HepG2 (cell line): ENCODE data around the gene CARS1. TPM values are rescaled to one million over a fixed set of nuclear protein-coding genes. Genes with fewer than 3 reads are reported as not detected.
A peak's percentile ranks its signal among the peaks of the same experiment; 100 is the strongest.

Experiments used
- CHD4 ChIP-seq: fragments of 200-600 bp; sonication (generic); IDR thresholded peaks from 2 replicates; pipeline ENCODE4 v1.7.0; 2017; ENCODE audit warnings: mild to moderate bottlenecking, low read length, borderline replicate concordance
- DRAP1 ChIP-seq: IDR thresholded peaks from 2 replicates; pipeline ENCODE4 v1.6.1; 2016; ENCODE audit warnings: missing genetic modification reagents, missing compliant biosample characterization
- HDAC2 ChIP-seq: sonication (generic); formaldehyde crosslinking; IDR thresholded peaks from 2 replicates; pipeline ENCODE4 v1.4.0; 2020; ENCODE audit warnings: missing genetic modification reagents
- HNRNPL ChIP-seq: fragments of 200-400 bp; formaldehyde crosslinking; IDR thresholded peaks from 2 replicates; pipeline ENCODE4 v1.6.1; 2017; ENCODE audit warnings: mild to moderate bottlenecking, low read depth, low read length
- KLF6 ChIP-seq: IDR thresholded peaks from 2 replicates; pipeline ENCODE4 v1.8.0; 2016; ENCODE audit warnings: missing biosample characterization, missing genetic modification reagents
- NFE2L1 ChIP-seq: sonication (generic); formaldehyde crosslinking; IDR thresholded peaks from 2 replicates; pipeline ENCODE4 v1.4.0; 2020; ENCODE audit warnings: missing genetic modification reagents, mild to moderate bottlenecking, borderline replicate concordance
- NR2F6 ChIP-seq, 2 experiments: IDR thresholded peaks; 2 replicates each; pipeline ENCODE4 v1.6.1; 2016; ENCODE audit warnings: antibody characterized with exemption in 1 of 2, mild to moderate bottlenecking in 1 of 2
- NRL ChIP-seq: sonication (generic); formaldehyde crosslinking; IDR thresholded peaks from 2 replicates; pipeline ENCODE4 v1.5.0; 2020; ENCODE audit warnings: missing genetic modification reagents, mild to moderate bottlenecking, moderate library complexity, borderline replicate concordance
- RCOR2 ChIP-seq: IDR thresholded peaks from 2 replicates; pipeline ENCODE4 v1.6.1; 2016; ENCODE audit warnings: missing biosample characterization, missing genetic modification reagents
- SNAI1 ChIP-seq: sonication (generic); formaldehyde crosslinking; IDR thresholded peaks from 2 replicates; pipeline ENCODE4 v1.5.0; 2020; ENCODE audit warnings: mild to moderate bottlenecking, missing genetic modification reagents, borderline replicate concordance
- YY1 ChIP-seq: IDR thresholded peaks from 2 replicates; pipeline ENCODE4 v1.6.1; 2011; ENCODE audit warnings: low read length, low read depth, moderate library complexity, mild to moderate bottlenecking; ENCODE audit not compliant: insufficient read depth, insufficient replicate concordance
- ZFAT ChIP-seq: sonication (generic); formaldehyde crosslinking; conservative IDR thresholded peaks from 2 replicates; pipeline ENCODE4 v1.8.1; 2023; ENCODE audit warnings: missing genetic modification reagents, inconsistent platforms
- ZHX2 ChIP-seq, 2 experiments: sonication (generic) in 1 of 2; formaldehyde crosslinking in 1 of 2; IDR thresholded peaks; 2 replicates each; pipeline versions ENCODE4 v1.6.1 to v1.9.0; 2014 to 2022; ENCODE audit warnings: antibody characterized with exemption in 1 of 2, borderline replicate concordance in 1 of 2, inconsistent platforms in 1 of 2, low read depth in 1 of 2, missing genetic modification reagents in 1 of 2
- ZNF574 ChIP-seq: sonication (generic); formaldehyde crosslinking; IDR thresholded peaks from 2 replicates; pipeline ENCODE4 v1.4.0; 2020; ENCODE audit warnings: missing genetic modification reagents
- polyA plus RNA-seq, 8 experiments: library from polyadenylated mRNA; depleted of rRNA in 3 of 8; stranded (reverse) in 7 of 8; unstranded in 1 of 8; fragments of >200 nt; fragmentation: Illumina TruSeq in 4 of 8; extraction: Trizol in 4 of 8; gene quantifications; 2 replicates each; pipeline versions ENCODE4 v1.2.1 to v1.2.3, GENCODE V29; 2011 to 2016; ENCODE audit warnings: low read depth in 4 of 8, missing spikeins in 1 of 8, mixed read lengths in 1 of 8; ENCODE audit not compliant: insufficient read depth in 1 of 8
- total RNA-seq, 5 experiments: library from RNA; depleted of rRNA; stranded (reverse); fragments of >200 nt; fragmentation: Illumina TruSeq; extraction: Trizol; gene quantifications; 2 replicates each; pipeline ENCODE4 v1.2.3, GENCODE V29; 2016; ENCODE audit warnings: low read depth in 1 of 5
- TF ChIP-seq, protein P1 (sequence below): IDR thresholded peaks from 2 replicates; pipeline ENCODE4 v1.6.1; 2012; ENCODE audit warnings: low read length, improper control_type of control experiment

The CARS1 gene
- total and polyA plus RNA-seq, 2 of the 13 experiments (the other 11 are each of a cell fraction or from before 2014, with no cell fraction given): 33.8 to 47.0 TPM

- TF ChIP-seq ZHX2 (IDR thresholded peaks at IDR 0.05; ENCODE audit: low read depth) (peak; percentile 33; the same call in 1 of the 2 replicates), ZHX2 (CRISPR knock-in tag; IDR thresholded peaks at IDR 0.05; ENCODE audit: borderline replicate concordance) (no peak), NRL (0 out of 2 replicates have a peak, but pooled peaks have one; percentile 78), HNRNPL (0 out of 2 replicates have a peak, but pooled peaks have one; percentile 59), ZNF574 (peak; percentile 94), ZFAT (CRISPR knock-in tag) (no peak), NFE2L1 (CRISPR knock-in tag) (no peak), RCOR2 (CRISPR knock-in tag) (no peak), KLF6 (peak; percentile 82), HDAC2 (peak; percentile 41), SNAI1 (CRISPR knock-in tag) (0 out of 2 replicates have a peak, but pooled peaks have one; percentile 28), CHD4 (no peak), NR2F6 (IDR thresholded peaks at IDR 0.05) (no peak), NR2F6 (CRISPR knock-in tag; IDR thresholded peaks at IDR 0.05) (peak; percentile 40), YY1 (peak; percentile 86), DRAP1 (CRISPR knock-in tag) (peak; percentile 62)
- TF ChIP-seq, protein P1, sequence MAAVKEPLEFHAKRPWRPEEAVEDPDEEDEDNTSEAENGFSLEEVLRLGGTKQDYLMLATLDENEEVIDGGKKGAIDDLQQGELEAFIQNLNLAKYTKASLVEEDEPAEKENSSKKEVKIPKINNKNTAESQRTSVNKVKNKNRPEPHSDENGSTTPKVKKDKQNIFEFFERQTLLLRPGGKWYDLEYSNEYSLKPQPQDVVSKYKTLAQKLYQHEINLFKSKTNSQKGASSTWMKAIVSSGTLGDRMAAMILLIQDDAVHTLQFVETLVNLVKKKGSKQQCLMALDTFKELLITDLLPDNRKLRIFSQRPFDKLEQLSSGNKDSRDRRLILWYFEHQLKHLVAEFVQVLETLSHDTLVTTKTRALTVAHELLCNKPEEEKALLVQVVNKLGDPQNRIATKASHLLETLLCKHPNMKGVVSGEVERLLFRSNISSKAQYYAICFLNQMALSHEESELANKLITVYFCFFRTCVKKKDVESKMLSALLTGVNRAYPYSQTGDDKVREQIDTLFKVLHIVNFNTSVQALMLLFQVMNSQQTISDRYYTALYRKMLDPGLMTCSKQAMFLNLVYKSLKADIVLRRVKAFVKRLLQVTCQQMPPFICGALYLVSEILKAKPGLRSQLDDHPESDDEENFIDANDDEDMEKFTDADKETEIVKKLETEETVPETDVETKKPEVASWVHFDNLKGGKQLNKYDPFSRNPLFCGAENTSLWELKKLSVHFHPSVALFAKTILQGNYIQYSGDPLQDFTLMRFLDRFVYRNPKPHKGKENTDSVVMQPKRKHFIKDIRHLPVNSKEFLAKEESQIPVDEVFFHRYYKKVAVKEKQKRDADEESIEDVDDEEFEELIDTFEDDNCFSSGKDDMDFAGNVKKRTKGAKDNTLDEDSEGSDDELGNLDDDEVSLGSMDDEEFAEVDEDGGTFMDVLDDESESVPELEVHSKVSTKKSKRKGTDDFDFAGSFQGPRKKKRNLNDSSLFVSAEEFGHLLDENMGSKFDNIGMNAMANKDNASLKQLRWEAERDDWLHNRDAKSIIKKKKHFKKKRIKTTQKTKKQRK: no peak
Observed at GRCh38 chr11:3057069-3057963, at the start of gene CARS1 (continued).
